22Rv1 (cell line): Measurements from ENCODE around the gene CAMKMT.

ENCODE experiments used
- CTCF ChIP-seq: fragments of 450-650 bp; IDR thresholded peaks from 2 replicates; pipeline ENCODE4 v1.5.1; 2017; ENCODE audit warnings: mild to moderate bottlenecking
- ZFX ChIP-seq: fragments of 450-650 bp; IDR thresholded peaks from 2 replicates; pipeline ENCODE4 v1.6.1; 2017; ENCODE audit warnings: antibody characterized with exemption, borderline replicate concordance

- TF ChIP-seq CTCF: no peak
- no peak for TF ChIP-seq ZFX
Measured at GRCh38 chr2:44596537-44597320, 235.0 kb downstream of the CAMKMT start.
